Occipital lobe (tissue), 3 donors: ENCODE results near the gene DEPDC4. TPM values are rescaled to one million over a fixed set of nuclear protein-coding genes. Genes with fewer than 3 reads are reported as not detected.
A peak's percentile ranks its signal among the peaks of the same experiment; 100 is the strongest.

ENCODE experiments used
- DNase-seq: peaks from one replicate; lab custom pipeline; 2025; lab: John Stamatoyannopoulos, UW
- small RNA-seq: library from RNA; depleted of rRNA; stranded (forward); fragments of <200 nt; gene quantifications from one replicate; pipeline ENCODE3, GENCODE V24; 2014
- total RNA-seq: library from RNA; depleted of rRNA; stranded (reverse); fragments of >200 nt; gene quantifications from one replicate; pipeline ENCODE4 v1.2.3, GENCODE V29; 2014

Gene DEPDC4
- total RNA-seq, 1 donor from 2014 or later: 1.2 TPM

DNA sequence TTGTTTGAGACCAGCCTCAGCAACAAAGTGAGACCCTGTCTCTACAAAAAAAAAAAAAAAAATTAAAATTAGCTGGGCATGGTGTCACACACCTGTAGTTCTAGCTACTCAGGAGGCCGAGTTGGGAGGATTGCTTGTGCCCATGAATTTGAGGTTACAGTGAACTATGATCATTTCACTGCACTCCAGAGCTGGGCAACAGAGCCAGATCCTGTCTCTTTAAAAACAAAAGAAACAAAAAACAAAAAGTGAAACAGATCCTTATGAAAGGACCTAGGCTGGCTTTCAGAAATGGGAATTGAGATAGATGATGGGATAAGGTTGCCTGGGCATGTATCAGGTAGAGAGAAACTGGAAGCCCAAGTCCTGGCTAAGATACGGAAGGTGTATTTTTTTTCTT lies 52.4 kb downstream of the DEPDC4 start:
- DNase-seq: no peak

DNA sequence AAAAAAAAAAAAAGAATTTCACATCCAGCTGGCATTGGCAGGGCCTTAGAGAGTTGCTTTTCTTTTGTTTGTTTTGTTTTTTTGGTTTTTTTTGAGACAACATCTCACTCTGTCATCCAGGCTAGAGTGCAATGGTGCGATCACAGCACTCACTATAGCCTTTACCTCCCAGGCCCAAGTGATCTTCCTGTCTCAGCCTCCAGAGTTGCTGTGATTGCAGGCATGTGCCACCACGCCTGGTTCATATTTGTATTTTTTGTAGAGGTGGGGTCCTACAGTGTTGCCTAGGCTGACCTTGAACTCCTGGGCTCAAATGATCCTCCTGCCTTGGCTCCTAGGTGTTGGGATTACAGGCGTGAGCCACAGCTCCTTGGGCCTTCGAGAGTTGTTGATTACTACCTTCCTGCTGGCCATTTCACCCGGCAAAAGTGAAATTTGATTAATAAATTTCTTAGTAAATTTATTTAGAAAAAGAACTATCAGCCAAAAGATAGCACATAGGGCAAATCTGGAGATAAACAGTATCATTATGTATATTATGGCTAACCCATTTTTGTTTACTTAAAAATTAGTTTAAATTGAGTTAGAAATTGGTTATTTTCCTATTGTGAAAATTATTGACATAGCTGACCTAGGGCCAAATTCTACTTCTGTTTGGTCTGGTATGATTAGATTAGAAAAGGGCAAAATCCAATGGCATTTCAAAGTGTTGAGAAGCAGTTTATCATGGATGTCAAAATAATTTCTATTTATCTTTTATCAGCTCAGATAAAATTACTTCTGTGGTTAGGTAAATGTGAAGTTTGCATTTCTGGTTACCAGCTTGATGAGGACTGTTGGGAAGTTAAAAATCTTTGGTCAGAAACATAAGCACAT lies 53.6 kb downstream of the DEPDC4 start:
- no peak for DNase-seq

DNA sequence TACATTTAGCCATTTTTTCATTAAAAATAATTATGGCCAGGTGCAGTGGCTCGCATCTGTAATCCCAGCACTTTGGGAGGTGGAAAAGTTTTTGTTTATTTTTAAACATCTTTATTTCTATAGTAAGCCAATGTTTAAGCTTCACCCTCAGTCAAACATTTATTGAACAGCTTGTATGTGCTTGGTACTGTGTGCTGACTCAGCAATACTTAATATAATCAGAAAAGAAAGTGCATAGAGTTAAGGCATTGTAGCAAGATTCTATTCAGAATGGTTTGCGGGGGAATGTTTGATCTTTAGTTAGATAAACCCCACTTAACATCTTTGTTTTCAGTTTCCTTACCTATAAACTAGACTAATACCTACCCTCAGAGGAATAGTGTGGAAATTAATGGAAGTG lies 55.2 kb downstream of the DEPDC4 start:
- DNase-seq: no peak

DNA sequence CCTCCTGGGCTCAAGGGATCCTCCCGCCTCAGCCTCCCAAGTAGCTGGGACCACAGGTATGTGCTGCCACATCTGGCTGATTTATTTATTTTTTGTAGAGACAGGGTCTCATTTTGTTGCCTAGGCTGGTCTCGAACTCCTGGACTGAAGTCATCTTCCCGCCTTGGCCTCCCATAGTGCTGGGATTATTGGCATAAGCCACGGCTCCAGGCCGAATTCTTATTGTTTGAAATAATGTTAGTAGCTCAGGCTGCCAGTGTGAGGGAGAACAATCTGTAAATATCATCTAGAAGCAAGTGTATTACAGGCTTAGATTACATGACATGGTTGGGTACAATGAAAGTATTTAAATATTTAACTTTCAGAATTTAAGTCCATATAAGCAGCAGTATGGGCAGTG lies 58.0 kb downstream of the DEPDC4 start:
- DNase-seq: no peak

DNA sequence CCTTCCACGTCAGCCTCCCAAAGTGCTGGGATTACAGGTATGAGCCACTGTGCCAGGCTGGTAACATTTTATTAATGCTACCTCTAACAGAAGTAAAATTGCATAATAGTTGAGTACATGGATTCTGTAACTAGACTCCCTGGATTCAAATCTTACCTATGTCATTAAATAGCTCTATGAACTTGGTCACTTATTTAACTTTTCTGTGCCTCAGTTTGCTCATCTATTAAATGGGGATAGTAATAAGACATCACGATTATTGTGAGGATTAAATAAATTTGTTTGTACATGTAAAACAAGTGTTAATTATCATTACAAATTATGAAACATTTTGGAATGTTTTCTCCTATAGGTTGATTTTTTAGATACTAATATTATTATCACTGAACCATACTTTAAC lies 59.6 kb downstream of the DEPDC4 start:
- DNase-seq: no peak

DNA sequence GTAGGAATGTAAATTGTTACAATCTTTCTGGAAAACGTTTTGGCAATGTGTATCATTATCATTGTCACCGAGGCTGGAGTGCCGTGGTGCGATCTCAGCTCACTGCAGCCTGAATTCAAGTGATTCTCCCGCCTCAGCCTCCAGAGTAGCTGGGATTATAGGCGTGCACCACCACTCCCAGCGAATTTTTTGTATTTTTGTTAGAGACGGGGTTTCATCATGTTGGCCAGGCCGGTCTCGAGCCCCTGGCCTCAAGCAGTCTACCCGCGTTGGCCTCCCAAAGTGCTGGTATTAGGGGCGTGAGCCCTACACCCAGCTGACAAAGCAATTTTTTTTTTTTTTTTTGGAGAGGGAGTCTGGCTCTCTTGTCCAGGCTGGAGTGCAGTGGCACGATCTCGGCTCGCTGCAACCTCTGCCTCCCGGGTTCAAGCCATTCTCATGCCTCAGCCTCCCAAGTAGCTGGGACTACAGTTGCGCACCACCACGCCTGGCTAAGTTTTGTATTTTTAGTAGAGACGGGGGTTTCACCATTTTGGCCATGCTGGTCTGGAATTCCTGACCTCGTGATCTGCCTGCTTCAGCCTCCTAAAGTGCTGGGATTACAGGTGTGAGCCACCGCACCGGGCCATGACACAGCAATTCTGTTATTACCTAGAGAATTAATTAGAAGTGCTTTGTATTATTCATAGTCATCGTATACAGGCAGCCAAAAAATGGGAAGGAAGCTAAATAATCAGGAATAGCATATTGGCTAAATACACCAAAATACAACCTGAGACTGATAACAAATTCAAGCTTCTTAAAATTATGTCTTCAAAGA lies 65.1 kb downstream of the DEPDC4 start:
- DNase-seq: no peak

DNA sequence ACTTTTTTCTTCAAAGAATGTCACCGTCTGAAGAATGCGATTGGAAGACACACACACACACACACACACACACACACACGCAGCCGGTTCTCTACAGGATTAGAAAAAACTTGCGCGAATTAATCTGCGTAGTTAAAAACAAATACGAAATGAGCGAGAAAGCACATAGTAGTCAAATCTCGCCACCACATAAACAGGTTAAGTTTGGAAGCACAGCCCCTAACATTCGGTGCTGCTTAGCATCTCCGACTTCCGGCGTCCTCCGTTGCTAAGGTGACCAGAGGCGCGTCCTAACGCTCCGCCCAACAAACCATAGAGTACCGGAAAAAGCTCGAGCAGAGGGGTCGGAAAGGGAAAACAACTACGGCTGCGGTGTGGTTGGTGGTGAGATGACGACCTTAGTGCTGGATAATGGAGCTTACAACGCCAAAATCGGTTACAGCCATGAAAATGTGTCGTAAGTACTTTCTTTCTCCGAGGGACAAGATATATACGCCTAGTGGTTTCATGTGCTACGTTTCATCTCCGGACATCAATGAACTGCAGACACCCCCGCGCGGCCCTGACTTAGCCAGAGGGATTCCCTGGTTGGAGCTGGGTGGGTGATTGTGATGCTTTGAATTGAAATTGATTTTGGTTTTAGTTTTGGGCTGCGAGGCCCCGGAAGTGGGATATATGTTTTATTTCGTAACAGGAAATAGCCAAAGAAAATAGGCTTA lies 66.3 kb downstream of the DEPDC4 start, which contains the start of gene ACTR6:
ACTR6 (plus strand) TSS at position 353 of the 719 bp plus-strand sequence; CDS start at position 390, 37 bp downstream.
- DNase-seq: peak; percentile 90

DNA sequence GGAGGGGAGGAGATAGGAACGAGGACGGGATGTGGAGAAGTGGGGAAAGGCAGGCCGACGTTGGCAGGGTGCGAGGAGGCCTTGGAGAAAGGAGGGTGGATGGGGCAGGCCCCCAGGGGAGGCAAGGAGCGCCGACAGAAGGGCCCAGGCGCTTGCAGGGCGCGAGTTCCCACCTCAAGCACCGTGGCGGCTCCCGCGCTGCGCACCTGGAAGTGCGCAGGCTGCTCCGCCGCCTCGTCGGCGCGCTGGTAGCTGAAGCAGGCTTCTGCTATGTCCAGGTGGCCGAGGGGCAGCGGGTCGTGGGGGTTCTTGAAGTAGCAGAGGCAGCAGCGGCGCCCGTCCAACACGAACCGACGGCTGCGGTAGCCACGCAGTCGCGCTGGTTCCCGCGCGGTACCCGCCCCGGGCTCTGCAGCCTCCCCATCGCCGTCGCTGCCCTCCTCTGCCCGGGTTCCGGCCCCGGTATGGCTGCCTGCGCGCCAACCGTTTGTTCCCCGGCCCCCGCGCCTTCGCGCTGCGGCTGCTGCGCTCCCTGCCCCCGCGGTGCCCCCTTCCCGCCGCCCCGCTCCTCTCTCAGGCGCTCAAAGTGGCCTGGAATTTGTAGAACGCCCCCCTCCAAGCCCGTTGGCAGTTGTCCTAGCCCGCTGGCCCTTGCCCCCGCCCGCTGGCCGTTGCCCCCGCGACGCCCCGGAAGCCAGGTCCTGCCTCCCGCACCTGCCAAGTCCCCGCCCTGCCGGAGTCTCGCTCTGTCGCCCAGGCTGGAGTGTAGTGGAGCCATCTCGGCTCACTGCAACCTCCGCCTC lies 67.3 kb downstream of the DEPDC4 start:
- DNase-seq: peak; percentile 21

DNA sequence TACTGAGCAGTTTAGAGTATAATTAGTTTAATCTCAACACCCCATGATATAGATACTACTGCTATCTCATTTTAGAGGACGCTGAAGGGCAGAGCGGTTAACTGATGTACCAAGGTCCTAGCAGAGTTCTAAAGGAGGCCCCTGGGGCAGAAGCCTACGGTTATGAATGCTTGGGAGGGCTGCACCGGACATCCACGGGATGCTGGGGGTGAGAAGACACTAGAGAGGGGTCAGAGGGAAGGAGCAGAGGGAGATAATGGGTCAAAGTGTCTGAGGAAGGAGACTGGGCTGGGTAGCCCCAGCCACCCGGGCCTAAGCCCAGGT lies 67.9 kb downstream of the DEPDC4 start:
- no peak for DNase-seq

DNA sequence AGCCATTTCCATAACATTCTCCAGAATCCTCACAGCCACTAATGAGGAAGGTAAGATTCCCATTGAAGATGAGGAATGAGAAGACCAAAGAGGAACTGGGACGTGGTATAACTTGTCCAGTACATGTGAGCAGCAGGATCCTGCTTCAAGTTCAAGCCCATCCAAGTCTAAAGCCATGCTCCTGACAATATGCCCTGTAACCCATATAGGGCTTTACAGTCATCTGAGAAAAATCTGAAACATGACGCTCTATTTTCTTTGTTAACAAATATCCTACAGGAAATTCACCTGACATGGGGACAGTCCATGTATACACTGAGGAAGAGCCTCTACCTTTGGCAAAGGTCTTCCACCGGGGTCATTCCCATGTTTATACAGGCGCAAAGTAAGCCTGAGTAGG lies 69.4 kb downstream of the DEPDC4 start:
- DNase-seq: no peak

DNA sequence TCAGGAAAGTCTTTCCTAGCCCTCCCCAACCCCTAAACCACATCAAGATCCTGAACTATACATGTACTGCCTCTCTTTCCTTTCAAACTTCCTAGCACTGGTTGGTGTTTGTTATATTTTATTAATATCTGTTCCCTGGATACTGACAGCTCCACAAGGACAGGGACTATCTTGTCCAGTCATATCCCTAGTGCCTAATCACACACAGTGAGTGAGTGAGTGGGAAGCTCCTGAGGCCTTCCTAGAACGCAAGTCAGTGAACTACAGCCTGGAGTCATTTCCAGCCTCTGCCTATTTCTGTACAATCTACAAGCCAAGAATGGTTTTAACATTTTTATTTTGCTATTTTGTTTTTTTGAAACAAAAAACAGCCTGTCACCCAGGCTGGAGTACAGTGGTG lies 73.8 kb downstream of the DEPDC4 start:
- DNase-seq: no peak

Small RNAs within 50 kb of the gene (small RNA-seq; reads per million reads assigned to genes)
- not detected for gene RF00019

Other genes with a start within 250 kb of the DEPDC4 start
- 99.2 TPM for gene BLTP3B, start 124.2 kb downstream of the DEPDC4 start, total RNA-seq
- gene ACTR6, start 66.3 kb downstream of the DEPDC4 start, total RNA-seq: 50.5 TPM
- gene SCYL2, start 98 bp upstream of the DEPDC4 start, total RNA-seq: 123 TPM
- 1.2 TPM for gene SLC17A8, start 90.0 kb upstream of the DEPDC4 start, total RNA-seq
- not detected for gene NR1H4, start 206.8 kb upstream of the DEPDC4 start, total RNA-seq